AG09319 (cell line): ENCODE data around the gene DONSON.
"Not testable (repeated sequence)": the region's sequence is repeated elsewhere in the genome, so short reads cannot be mapped to it uniquely, and the experiment has no call there.

Source experiments
- DNase-seq: peaks from one replicate; pipeline ENCODE4 v3.0.0-alpha.2; 2010; ENCODE audit warnings: low read depth; ENCODE audit errors: extremely low read depth
- CTCF ChIP-seq: IDR thresholded peaks from 2 replicates; pipeline ENCODE4 v1.5.1; 2011; ENCODE audit warnings: low read depth, mild to moderate bottlenecking, inconsistent platforms, low read length, moderate library complexity

The DONSON gene, protein sequence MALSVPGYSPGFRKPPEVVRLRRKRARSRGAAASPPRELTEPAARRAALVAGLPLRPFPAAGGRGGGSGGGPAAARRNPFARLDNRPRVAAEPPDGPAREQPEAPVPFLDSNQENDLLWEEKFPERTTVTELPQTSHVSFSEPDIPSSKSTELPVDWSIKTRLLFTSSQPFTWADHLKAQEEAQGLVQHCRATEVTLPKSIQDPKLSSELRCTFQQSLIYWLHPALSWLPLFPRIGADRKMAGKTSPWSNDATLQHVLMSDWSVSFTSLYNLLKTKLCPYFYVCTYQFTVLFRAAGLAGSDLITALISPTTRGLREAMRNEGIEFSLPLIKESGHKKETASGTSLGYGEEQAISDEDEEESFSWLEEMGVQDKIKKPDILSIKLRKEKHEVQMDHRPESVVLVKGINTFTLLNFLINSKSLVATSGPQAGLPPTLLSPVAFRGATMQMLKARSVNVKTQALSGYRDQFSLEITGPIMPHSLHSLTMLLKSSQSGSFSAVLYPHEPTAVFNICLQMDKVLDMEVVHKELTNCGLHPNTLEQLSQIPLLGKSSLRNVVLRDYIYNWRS

DNA sequence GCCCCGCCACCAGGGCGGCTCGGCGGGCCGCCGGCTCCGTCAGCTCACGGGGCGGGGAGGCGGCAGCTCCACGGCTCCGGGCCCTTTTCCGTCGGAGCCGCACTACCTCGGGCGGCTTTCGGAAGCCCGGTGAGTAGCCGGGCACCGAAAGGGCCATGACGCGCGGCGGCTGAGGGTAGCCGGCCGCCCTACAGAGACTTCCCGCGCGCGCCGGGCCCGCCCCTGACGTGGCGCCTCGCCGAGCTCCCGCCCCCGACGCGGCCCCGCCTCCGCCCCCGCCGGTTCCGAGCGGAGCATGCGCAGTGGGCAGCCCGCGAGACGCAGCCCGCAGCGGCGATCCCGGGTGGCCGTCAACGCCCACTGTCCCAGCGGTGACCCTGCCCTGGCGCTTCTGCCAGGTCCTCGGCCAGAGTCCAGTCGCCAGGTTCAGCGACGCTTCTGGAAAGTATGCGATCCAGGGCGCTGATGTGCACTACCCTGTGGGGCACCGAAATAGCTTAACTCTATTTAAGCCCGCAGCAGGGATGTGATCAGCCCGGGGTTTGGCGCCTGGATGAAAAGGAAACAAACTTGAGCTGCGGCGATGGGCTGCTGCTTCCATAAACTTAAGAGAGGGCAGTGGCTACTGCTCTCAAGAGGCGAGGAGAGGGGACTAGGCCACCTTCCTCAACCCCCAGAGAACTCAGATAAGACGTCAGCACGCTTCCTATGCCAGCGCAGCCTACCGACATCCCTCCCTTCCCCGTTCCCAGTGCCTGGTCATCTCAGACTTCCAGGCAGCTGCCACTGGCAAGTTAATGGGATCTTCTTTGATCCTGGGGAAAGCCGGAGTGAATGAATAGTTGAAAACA, at the start of gene DONSON:
Gene DONSON, minus strand, starts transcription at position 200 of the 851 bp plus-strand sequence. Its CDS starts 43 bp downstream, at position 157.
- TF ChIP-seq CTCF, result no peak
- DNase-seq, result peak; percentile 52

DNA sequence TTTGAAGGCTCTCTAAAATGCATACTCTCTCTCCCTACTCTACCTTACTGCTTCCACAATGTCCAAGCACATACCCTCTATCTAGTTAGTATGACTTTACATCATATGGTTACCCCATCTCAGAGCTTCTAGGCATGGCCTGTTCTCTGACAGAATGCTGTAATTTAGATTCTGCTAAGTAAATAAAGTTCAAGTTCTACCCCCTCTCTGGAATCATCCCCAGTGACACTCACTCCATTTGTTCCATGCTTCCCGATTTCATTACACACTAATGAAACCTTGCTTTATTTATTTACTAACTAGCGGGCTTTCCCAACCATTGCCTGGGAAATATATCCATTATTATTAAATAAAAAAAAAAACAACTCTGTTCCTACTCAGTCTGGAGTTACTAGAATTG, 45.8 kb upstream of the DONSON start:
- no peak for TF ChIP-seq CTCF
- no peak for DNase-seq

GRCh38 chr21:33626151-33626550, 37.7 kb upstream of the DONSON start:
- DNase-seq, result not testable (repeated sequence)

DNA sequence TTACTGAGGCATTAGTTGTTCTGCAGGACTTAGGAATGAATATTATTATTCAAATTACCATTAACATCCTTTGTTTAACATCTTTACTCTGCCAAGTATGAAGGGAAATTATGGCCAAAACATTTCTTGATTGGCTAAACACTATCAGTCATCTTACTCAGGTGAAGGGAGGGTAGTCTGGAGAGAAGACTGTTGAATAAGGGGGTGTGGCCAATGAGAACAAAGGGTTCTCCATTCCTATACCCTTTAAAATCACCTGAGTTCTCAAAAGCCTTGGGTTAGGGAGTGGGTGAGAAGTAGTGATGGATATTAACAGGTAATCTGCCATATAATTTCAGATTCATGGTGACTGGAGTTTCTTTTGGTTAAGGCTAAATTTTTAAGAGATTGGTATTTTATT, 33.8 kb upstream of the DONSON start:
- TF ChIP-seq CTCF, result no peak
- no peak for DNase-seq

DNA sequence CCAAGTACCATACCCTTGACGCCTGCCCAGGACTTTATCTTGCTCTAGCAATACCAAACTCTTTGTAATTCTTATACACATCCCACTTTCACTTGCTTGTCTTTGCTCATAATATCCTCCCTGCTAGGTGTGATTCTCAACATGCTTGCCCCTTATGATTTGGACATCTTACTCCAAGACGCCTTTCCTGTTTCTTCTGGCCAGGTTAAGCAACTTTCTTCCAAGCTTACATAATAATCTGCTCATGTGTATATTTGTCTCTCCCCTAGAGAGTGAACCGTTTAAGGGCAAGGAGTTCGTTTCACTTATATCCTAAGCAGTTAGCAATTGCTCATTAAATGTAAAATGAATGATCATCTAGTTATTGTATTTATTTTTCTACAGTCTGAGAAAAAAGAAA, 31.2 kb upstream of the DONSON start:
- DNase-seq, result no peak
- no peak for TF ChIP-seq CTCF

- no peak for DNase-seq
- no peak for TF ChIP-seq CTCF
These were observed 29.9 kb upstream of the DONSON start for GRCh38 chr21:33618407-33618806.

GRCh38 chr21:33617565-33617964, 29.1 kb upstream of the DONSON start:
- DNase-seq, result not testable (repeated sequence)
